ENCODE data around the gene NCR3LG1. TPM values are rescaled to one million over a fixed set of nuclear protein-coding genes. Genes with fewer than 3 reads are reported as not detected.

NCR3LG1 gene
- total RNA-seq, 1 donor from 2014 or later = 3.7 TPM

DNA sequence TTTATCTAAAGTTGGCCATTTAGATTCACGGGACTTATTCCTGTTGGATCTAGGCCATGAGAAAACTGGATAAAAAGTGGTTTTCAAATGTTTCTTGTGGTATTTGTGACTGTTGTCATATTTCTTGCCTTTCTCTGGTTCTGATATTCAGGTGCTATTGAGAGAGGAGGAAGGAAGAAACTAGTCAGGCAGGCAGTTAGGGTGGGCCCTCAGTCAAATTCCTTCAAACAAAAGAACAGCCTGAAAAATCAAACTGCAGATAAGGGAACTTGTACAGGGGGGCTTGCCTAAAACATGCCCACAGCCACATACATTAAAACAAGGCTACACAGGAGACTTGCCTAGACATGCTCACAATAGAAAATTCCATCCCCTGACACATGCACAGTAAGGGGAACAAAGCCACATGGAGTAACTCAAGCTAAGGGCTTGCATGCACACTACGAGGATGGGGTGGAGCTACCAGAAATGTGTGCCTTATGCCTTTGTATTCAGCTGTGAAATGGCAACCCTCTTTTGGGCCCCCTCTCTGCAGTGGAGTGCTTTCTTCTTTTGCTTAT is 18.2 kb downstream of the NCR3LG1 start:
- DNase-seq (ENCODE audit: low read depth) = no peak

DNA sequence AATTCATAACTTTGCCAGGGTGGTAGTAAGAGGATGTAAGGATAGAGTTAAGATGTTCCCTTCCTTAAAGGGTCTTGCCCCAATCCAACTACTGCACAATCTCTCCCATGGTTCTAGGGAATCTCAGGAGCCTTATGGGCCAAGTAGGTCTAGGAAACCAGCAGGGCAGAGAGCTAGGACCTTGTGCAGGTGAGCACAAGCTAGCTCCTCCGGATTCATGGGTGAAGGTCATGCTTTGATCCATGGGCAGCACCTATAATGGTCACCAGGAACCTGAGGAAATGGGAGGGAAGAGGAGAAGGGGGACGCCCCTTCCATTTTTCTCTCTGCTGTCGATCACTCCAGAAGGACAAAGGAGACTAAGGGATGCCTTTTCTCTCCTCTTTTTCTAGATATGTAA is 20.0 kb downstream of the NCR3LG1 start:
- DNase-seq (ENCODE audit: low read depth) = peak; percentile 56

DNA sequence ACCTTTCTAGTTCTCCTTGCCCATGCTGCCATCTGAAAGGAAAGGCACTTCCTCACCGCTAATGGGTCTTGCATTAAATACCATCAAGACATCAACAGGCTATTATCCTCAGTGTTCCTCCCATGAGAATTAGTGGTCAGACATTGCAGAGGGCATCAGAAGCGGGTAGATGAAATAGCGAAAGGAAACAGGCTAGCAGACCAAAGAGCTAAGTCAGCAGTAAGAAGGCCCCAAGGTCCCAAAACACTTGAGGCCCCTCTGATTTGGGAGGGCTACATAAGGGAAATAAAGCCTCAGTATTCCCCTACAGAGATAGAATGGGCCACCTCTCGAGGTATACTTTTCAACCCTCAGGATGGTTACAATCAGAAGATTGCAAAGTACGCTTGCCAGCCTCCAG is 23.9 kb downstream of the NCR3LG1 start:
- no peak for DNase-seq (ENCODE audit: low read depth)

DNA sequence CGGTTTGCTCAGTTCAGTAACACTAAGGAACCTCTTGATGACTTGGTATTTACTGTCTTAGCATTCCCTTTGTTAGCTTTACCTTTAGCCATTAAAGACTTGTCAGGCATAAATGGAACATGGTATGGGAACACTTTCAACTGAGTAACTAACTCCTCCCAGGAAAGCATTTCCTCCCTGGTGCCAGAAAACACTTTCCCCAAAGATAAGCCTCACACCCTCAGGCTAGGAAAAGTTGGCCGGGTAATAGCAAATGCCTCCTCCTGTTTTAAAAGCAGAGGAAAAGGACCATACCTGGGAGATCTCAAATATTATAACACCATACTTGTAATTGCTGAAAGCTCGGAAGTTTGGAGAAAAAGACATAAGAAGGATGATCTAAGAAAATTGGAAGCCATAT is 24.9 kb downstream of the NCR3LG1 start:
- DNase-seq (ENCODE audit: low read depth) = no peak

DNA sequence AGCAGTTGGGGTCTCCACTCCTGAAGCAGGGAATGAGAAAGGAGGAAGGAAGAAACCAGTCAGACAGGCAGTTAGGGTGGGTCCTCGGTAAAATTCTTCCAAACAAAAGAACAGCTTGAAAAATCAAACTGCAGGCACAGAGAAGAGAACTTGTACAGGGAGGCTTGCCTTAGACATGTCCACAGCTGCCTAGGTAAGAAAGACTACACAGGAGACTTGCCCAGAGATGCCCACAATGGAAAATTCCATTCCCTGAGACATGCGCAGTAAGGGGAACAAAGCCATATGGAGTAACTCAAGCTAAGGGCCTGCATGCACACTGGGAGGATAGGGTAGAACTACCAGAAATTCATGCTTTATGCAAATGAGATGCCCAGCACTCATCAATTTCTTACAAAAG is 27.1 kb downstream of the NCR3LG1 start:
- no peak for DNase-seq (ENCODE audit: low read depth)

DNA sequence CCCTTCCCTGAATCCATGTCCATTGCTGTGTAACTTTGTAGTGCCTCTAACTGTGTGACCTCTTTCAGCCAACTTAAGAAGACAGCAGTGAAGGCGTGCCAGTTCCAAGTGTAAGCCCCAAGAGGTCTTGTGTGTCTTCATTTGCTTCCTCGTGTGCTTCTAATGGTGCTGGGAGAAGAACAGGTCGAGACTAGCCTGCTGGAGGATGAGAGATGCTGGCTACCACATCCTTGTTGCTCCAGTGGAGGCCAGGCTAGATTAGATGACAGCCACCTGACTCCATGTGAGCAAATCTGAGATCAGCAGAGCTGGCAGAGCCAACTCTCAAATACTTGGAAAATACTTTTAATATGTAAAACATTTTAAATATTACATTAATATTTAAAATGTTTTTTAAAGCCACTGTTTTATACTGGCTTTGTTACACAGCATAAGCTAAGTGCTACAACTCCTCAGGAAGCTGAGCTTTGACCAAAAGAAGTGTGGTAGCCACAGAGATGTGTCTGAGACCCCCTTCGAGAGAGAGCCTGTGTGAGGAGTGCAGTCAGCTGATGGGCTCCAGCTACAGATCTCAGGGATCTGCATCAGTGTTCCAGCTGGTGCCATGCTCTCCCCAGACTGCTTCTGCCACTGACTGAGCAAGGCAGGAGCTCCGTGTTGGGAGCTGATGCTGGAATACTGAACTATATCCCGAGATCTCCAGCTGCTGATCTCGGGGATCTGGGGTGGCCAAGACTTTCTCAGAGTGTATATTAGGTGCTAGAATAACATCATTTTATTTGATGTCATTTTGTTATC is 28.0 kb downstream of the NCR3LG1 start:
- DNase-seq (ENCODE audit: low read depth) = no peak

DNA sequence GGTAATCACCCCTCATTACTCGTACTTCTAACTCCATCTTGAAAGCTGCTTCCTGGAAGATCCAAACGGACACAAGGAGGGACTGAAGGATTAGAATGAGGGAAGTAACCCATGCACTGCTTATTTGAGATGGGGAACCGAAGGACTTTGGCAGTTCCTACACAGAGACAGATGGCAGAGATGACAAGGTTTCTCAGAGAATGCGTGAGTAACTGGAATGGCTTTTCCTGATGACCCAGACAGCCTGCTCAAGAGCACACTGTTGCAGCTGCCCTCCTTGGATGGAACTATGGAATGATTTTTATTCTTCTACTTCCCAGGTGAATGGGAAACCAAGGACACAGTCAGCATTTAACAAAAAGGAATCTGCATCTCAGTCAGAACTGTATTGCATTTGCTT is 29.6 kb downstream of the NCR3LG1 start:
- peak; percentile 78 for DNase-seq (ENCODE audit: low read depth)

DNA sequence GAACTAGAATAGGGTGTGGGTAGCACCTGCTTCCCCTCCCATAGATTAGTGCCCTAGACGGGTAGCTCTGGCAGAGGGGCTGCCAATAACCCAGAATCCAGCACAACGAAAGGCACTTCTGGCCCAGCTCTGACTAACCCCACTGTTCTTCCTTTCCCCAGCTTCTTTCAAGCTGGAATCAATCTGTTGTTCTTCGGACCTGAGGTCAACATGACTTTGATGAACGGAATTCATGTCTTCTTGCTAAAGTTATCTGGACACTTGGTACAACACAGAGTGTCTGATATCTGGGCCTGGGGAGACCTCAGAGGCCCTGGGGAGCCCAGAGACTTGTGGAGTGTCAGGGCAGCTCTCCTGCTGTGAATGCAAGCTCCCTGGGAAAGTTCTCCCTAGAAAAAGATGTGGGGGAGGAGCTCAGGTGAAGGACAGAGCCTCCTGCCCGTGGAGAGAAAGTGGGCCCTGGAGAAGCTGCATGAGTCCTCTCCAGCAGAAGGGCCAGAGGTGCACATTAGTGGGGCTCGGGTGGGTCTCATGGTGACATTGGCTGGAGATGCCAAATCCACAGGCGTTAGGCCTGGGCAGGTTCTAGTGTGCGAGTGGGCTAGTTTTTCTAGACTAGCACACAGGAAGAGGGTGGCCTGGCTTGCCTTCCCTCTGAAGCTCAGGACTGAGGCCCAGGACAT is 30.6 kb downstream of the NCR3LG1 start:
- DNase-seq (ENCODE audit: low read depth) = no peak

DNA sequence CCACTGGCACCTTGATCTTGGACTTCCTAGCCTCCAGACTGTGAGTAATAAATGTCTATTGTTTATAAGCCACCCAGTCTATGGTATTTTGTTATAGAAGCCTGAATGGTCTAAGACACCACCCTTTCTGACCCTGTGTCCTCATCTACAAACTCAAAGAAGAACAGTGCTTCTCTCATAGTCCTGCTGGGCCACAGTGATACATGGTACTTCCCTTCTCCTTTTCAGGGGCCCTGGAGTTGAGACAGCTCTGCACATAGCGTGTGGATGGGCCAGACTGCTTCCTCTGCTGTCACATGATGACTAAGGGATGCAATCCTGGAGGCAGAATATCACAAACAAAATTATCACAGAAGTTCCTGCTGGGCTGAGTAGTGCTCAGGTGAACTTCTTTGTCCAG is 31.9 kb downstream of the NCR3LG1 start:
- no peak for DNase-seq (ENCODE audit: low read depth)

DNA sequence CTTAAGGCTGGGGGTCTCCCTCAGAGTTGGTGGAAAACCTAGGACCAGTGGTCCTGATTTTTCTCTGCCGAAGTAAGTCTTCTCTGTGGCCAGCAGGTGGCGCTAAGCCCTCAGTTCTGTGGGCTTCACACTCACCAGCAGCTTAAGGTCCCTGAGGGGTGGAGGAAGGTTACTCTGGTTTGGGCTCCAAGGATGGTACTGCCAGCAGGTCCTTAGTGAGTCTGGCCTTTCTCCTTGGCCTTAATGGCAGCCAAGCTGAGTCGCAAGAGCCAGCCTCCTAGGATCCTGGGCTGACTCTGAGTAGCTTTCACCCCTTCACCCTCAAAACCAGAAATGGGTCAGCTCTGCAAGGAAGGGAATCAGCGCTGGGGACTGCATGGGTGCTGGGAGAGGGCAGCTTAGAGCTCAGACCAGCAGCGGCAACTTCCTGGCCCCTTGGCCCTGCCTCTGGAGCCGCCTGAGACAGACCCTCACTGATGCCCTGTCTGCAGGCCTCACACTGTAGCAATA is 32.5 kb downstream of the NCR3LG1 start:
- DNase-seq (ENCODE audit: low read depth) = peak; percentile 92

DNA sequence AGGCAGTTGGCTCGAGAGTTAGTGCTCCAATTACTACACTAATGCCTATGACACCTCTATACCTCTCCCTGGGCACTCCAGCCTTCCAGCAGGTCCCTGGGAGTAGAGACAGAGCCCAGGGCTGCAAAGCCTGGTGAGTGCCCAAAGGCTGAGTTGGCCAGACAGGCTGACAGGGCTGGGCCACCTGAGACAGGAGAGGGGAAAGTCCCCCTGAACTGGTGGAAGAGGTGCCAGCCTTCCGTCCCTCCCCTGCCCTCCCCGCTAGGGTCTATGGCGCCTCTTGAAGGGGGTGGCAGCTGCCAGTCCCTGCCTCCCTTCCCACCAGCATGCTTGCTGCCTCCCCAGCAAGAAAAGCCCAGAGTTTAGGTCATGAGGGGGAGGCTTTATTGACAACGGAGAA is 33.9 kb downstream of the NCR3LG1 start:
- DNase-seq (ENCODE audit: low read depth) = no peak

DNA sequence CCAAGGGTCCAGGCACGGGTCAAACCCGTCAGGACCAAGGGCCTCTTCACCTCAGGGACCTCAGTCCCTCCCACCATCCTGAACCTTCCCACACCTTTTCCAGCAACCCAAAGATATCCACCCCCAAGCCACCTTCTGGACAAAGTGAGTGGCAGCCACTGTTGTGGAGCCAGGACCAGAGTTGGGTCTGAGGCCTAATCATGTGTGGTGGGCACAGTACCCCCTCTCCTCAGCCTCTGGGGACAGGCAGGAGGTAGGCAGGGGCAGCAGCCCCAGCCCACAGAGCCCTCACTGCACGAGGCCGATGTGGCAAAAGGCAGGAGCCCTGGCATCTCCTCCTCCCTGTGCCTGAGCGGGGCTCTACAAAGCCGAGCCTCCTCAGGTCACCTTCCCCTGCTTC is 34.3 kb downstream of the NCR3LG1 start:
- no peak for DNase-seq (ENCODE audit: low read depth)

DNA sequence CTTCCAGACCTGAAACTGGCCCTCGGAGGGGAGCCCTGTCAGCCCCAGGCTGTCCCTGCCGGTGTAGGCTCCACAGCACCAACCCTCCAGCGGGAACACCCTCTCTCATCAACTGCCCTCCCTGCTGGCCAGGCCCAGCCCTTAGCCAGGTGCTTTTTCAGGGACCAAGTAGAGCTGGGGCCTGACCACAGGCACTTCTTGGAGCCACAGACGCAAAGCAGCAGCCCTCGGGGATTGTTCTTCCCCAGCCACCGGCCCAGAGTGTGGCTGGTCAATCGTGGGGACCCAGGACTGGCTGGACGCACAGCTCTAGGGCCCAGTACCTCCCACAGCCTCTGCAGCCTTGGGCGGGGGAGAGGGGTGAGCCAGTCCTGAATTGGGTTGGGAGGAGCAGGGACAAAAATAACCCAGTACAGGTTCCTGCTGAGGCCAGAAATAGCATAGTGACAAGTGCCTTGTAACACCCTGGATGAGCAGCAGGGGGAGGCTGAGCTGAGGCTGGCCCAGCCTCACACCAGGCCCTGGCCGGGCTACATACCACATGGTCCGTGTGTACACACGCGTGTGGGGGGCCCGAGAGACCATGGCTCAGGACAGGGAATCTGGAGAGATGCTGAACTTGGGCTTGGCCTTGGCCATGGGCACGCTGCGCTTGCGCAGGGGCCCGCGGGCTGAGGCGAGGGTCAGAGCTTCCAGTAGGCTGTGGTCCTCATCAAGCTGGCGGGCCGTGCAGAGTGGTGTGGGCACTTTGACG is 34.9 kb downstream of the NCR3LG1 start:
- DNase-seq (ENCODE audit: low read depth) = peak; percentile 89

DNA sequence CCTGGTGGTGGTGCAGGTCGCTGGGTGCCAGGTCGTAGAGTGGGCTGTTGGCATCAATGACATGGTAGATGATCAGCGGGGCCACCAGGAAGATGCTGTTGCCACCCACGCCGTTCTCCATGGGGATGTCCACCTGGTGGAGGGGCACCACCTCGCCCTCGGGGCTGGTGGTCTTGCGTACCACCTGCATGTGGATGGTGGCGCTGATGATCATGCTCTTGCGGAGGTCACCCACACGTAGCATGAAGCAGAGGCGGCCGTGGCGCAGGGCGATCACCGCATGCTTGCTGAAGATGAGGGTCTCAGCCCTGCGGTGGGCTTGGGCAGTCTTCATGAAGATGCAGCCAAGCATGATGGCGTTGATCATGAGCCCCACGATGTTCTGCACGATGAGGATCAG is 35.7 kb downstream of the NCR3LG1 start:
- DNase-seq (ENCODE audit: low read depth) = no peak

DNA sequence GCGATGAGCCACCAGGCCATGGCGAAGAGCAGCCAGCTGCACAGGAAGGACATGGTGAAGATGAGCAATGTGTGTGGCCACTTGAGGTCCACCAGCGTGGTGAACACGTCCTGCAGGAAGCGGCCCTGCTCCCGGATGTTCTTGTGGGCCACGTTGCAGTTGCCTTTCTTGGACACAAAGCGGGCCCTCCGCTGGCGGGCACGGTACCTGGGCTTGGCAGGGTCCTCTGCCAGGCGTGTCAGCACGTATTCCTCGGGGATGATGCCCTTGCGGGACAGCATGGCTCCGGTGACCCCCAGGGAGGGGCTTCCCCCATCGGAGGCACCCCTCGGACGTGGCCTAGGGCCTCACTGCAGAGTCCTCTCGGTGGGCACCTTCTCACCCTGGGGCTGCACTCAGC is 36.2 kb downstream of the NCR3LG1 start:
- DNase-seq (ENCODE audit: low read depth) = no peak

DNA sequence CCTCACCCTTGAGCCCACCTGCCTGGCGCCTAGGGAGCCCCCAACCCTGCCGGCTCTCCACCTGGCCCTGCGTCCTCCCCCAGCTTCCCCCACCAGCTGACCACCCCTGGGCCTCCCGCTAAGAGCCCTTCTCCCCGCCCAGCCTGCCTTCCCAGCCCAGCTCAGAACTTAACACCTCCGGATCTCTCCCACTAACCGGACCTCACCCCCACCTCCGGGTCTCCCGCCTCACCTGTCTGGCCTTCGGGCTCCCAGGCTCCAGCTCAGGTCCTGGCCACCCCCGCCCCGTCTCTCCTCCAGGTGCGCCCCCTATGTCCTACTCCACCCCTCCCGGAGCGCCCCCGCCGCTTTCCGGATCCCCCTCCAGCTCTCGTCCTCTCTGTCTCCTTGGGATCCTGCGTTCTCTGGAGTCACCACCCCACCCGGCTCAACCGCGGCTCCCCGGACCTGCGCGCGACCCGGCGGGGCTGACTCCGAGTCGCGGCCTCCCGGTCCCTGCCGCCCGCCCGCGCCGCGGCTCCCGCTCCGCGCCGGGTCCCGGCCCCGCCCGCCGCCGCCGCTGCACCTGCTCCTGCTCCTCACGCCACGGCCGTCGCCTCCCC is 37.1 kb downstream of the NCR3LG1 start, which contains the start of gene KCNJ11:
TSS of gene KCNJ11 (minus strand) at position 51 of the 602 bp plus-strand sequence. CDS start 568 bp downstream, outside the sequence.
- no peak for DNase-seq (ENCODE audit: low read depth)

DNA sequence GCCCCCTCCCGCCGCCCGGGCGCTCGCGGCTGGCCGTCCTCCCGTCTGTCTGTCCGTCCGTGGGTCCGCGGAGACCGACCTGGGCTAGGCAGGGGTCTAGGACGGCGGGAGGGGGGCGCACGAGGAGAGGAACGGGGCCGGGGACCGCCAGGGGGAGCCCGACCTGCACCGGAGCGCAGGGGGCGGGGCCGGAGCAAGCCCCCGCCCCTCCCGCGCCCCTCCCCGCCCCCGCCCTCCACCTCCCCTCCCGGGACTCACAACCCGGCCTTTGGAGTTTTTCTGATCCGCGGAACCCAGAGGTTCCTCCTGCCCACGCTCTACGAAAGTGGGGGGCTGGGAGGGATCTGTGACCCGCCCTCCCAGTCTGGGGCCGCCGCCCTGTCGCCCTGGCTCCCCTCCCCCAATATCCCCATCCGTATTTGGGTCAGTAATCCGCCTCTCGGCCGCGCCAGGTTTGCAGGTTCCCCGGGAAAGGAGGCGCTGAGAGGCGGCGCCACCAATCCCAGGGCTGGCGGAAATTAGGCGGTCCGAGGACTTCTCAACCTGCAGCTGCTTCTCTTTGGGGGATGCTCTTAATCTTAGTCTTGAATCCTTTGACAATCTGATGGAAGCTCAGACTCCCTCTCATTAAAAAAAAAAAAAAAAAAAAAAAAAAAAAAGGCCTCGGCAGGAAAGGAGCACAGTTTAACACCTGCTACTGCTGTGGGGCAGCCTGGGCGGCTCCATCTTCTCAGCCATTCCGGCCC is 37.8 kb downstream of the NCR3LG1 start:
- DNase-seq (ENCODE audit: low read depth) = peak; percentile 61

DNA sequence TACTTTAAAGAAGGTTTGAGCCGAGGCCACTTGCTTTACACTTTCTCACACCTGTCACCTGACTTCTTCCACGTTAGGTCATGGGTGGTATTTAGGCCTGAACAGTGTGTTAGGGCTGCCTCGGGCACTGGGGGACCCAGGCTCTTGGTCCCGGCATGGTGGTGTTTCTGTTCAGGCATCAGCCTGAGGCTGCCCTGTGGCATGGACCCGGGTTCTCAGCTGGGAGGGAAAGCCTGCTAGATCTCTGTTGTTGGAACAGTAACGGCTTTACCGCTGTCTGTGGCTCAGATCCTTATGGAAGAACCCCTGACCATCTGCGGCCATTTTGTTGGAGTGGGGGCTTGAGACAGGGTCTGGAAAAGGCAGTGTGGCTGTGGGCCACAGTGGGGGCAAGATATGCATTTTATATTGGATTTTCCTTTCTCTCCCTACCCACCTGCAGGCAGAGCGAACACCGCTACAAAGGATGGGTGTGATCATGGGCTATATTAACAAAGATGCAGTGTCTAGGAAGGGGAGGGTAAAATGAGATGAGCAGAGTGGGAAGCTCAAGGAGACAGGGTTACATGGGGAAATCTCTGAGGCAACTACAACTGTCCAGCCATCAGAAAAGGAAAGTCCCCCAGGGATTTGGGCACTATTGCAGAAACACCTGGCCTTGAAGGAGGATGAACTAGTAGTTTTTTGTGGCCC is 38.5 kb downstream of the NCR3LG1 start:
- no peak for DNase-seq (ENCODE audit: low read depth)

DNA sequence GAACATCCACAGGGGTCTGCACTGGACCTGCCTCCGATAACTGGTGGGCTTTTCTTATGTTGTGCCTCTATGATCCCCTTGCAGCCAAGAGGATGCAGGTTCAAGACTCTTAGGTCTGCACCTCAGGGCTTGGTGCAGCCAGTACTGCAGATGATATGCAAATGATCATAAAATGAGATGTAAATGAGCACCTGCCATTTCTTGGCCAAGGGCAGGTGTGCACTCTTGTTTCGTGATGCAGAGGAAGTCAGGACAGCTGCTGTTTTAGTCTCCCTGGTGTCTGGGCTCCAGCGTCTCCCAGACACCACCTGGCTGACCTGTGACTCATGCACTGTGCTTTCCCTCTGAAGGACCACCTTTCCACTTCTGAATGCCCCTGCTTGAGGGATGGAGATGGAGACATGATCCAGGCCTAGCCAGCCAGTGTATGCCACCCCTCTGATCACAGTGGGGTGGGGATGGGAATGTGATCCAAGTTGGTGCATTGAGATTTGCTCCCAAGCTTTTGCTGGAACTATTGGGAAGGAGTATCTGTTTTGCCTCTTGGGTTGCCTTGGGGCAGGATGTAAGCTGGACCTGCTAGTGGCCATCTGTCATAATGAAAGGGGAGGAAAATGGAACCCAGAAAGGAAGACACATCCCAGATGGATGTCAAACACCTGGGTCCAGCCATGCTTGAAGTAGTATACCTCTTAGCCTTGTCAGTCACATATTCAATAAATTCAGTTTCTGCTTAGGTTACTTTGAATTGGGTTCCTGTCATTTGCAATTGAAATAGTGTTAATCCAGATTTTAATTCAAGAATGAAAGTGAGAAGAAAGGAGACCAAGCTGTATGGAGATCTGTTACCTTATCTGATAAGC is 40.1 kb downstream of the NCR3LG1 start:
- DNase-seq (ENCODE audit: low read depth) = no peak
